Hepatocyte (in vitro differentiated cells): Measurements from ENCODE around the gene ATP6V0E1. TPM values are rescaled to one million over a fixed set of nuclear protein-coding genes. Genes with fewer than 3 reads are reported as not detected.

ENCODE experiments used
- DNase-seq: peaks from one replicate; pipeline ENCODE4 v3.0.0-alpha.2; 2016; ENCODE audit warnings: low spot score
- H2AFZ ChIP-seq: fragments of 200-600 bp; sonication (generic); 2 replicates; pipeline ENCODE4 v1.6.0; 2016; ENCODE audit warnings: antibody characterized with exemption, mild to moderate bottlenecking
- H3K27ac ChIP-seq: fragments of 200-600 bp; sonication (generic); 2 replicates; pipeline ENCODE4 v1.5.1; 2016; ENCODE audit warnings: mild to moderate bottlenecking
- H3K27me3 ChIP-seq: fragments of 200-600 bp; sonication (generic); 2 replicates; pipeline ENCODE4 v1.6.1; 2016
- H3K36me3 ChIP-seq: fragments of 200-600 bp; sonication (generic); replicated peaks from 2 replicates; pipeline ENCODE4 v1.5.1; 2016; ENCODE audit warnings: low read depth; ENCODE audit not compliant: insufficient read depth
- H3K4me1 ChIP-seq: fragments of 200-600 bp; sonication (generic); 2 replicates; pipeline ENCODE4 v1.5.1; 2016; ENCODE audit warnings: mild to moderate bottlenecking, moderate library complexity; ENCODE audit not compliant: insufficient read depth
- H3K4me2 ChIP-seq: fragments of 200-600 bp; sonication (generic); 2 replicates; pipeline ENCODE4 v1.6.0; 2016
- H3K4me3 ChIP-seq: fragments of 200-600 bp; sonication (generic); 2 replicates; pipeline ENCODE4 v1.5.1; 2016; ENCODE audit warnings: mild to moderate bottlenecking
- H3K79me2 ChIP-seq: fragments of 200-600 bp; sonication (generic); 2 replicates; pipeline ENCODE4 v1.6.0; 2017; ENCODE audit warnings: mild to moderate bottlenecking
- H3K9me2 ChIP-seq: fragments of 200-600 bp; sonication (generic); replicated peaks from 2 replicates; pipeline ENCODE4 v1.6.0; 2017; ENCODE audit warnings: mild to moderate bottlenecking; ENCODE audit not compliant: insufficient read depth
- H3K9me3 ChIP-seq: fragments of 200-600 bp; sonication (generic); 2 replicates; pipeline ENCODE4 v1.5.1; 2016; ENCODE audit warnings: low read depth, mild to moderate bottlenecking
- H4K20me1 ChIP-seq: fragments of 200-600 bp; sonication (generic); 2 replicates; pipeline ENCODE4 v1.6.0; 2016; ENCODE audit warnings: mild to moderate bottlenecking; ENCODE audit not compliant: insufficient read depth, poor library complexity, severe bottlenecking
- CTCF ChIP-seq: fragments of 200-600 bp; sonication (generic); IDR thresholded peaks from 2 replicates; pipeline ENCODE4 v1.5.1; 2016; ENCODE audit warnings: antibody characterized with exemption, mild to moderate bottlenecking; ENCODE audit not compliant: poor library complexity
- EZH2 ChIP-seq: fragments of 200-600 bp; sonication (generic); IDR thresholded peaks from 2 replicates; pipeline ENCODE4 v1.6.1; 2016; ENCODE audit warnings: antibody characterized with exemption, mild to moderate bottlenecking, borderline replicate concordance
- EZH2phosphoT487 ChIP-seq: fragments of 200-600 bp; sonication (generic); IDR thresholded peaks from one replicate; pipeline ENCODE4 v1.6.1; 2018; ENCODE audit warnings: antibody characterized with exemption, mild to moderate bottlenecking, low read depth, moderate library complexity; ENCODE audit not compliant: unreplicated experiment, severe bottlenecking
- WGBS: methylation state at CpG from one replicate; pipeline ENCODE4 v1.1.6; 2016; ENCODE audit warnings: low lambda C conversion rate; ENCODE audit errors: missing lambda C conversion rate; 5-methylcytosine and 5-hydroxymethylcytosine counted together
- polyA plus RNA-seq: library from polyadenylated mRNA; unstranded; fragments of >200 nt; fragmentation: Nextera tagmentation; extraction: Ambion mirVana; gene quantifications from 2 replicates; pipeline ENCODE4 v1.2.1, GENCODE V29; 2016
- total RNA-seq: library from RNA; depleted of rRNA; stranded (reverse); fragments of >200 nt; gene quantifications from 2 replicates; pipeline ENCODE4 v1.2.3, GENCODE V29; 2014

Gene ATP6V0E1
- total and polyA plus RNA-seq, 2 experiments from 2014 or later = 216 to 657 TPM

GRCh38 chr5:172945151-172945550 is 38.4 kb upstream of the ATP6V0E1 start:
- no peak for TF ChIP-seq EZH2phosphoT487
- TF ChIP-seq EZH2 = no peak
- no peak for TF ChIP-seq CTCF
- 97% methylated on average over 6 of the region's 6 CpGs for WGBS
- Histone ChIP-seq H4K20me1 (no peaks in the 10 kb centered on the region), H3K27ac (no peak overlapping the region), H2AFZ (no peak overlapping the region), H3K79me2 (no peaks in the 10 kb centered on the region), H3K36me3 (no peaks in the 10 kb centered on the region), H3K4me2 (no peak overlapping the region), H3K4me3 (no peak overlapping the region), H3K9me3 (no peaks in the 10 kb centered on the region), H3K4me1 (no peaks in the 10 kb centered on the region), H3K9me2 (no peaks in the 10 kb centered on the region), H3K27me3 (no peaks in the 10 kb centered on the region)
- DNase-seq = no peak

GRCh38 chr5:172946146-172946545 is 37.4 kb upstream of the ATP6V0E1 start:
- Histone ChIP-seq H3K36me3 (no peaks in the 10 kb centered on the region), H4K20me1 (no peaks in the 10 kb centered on the region), H3K9me3 (no peaks in the 10 kb centered on the region), H3K4me1 (no peaks in the 10 kb centered on the region), H3K9me2 (no peaks in the 10 kb centered on the region), H3K4me3 (no peak overlapping the region), H3K79me2 (no peaks in the 10 kb centered on the region), H2AFZ (no peak overlapping the region), H3K4me2 (no peak overlapping the region), H3K27ac (no peak overlapping the region), H3K27me3 (no peaks in the 10 kb centered on the region)
- TF ChIP-seq CTCF = no peak
- TF ChIP-seq EZH2 = no peak
- no peak for TF ChIP-seq EZH2phosphoT487
- no peak for DNase-seq
- WGBS = 93% methylated on average over 5 of the region's 7 CpGs

- H3K36me3 ChIP-seq = no peaks in the 10 kb centered on the region
- H3K4me3 ChIP-seq = no peak overlapping the region
- no peak overlapping the region for H3K27ac ChIP-seq
- 88% methylated on average over 3 of the region's 3 CpGs for WGBS
- no peaks in the 10 kb centered on the region for H3K9me2 ChIP-seq
- no peak overlapping the region for H2AFZ ChIP-seq
- no peaks in the 10 kb centered on the region for H3K79me2 ChIP-seq
- no peak overlapping the region for H3K4me2 ChIP-seq
- TF ChIP-seq EZH2 = no peak
- no peak for TF ChIP-seq EZH2phosphoT487
- TF ChIP-seq CTCF = no peak
- no peak for DNase-seq
- no peaks in the 10 kb centered on the region for H3K9me3 ChIP-seq
- no peaks in the 10 kb centered on the region for H3K4me1 ChIP-seq
- H4K20me1 ChIP-seq = no peaks in the 10 kb centered on the region
- H3K27me3 ChIP-seq = no peaks in the 10 kb centered on the region
These were observed 34.1 kb upstream of the ATP6V0E1 start for GRCh38 chr5:172949426-172949825.
